NCI-H526 (cell line): ENCODE results near the gene ACOX2.

Source experiments
- DNase-seq, 2 experiments: peaks; one replicate each; lab custom pipeline; 2025; lab: John Stamatoyannopoulos, UW

The ACOX2 gene

DNA sequence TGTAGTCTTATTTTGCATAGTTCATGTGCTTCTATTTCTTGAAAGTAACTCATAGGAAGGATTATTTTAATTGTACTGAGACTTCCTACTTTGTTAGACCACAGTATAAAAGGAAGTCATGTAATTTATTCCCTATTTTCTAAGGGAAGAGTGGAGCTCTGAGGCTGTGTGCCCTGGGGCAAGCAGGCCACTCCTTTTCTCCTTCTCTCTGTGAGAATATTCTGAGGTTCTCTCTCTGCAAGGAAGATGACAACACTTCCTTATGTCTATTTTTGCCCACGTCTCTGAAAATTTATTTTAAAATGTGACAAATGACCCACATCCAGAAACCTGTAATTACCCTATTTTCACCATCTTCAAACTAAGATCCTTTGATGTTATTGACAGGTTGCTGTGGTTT is 34.1 kb downstream of the ACOX2 start:
- no peak for DNase-seq

DNA sequence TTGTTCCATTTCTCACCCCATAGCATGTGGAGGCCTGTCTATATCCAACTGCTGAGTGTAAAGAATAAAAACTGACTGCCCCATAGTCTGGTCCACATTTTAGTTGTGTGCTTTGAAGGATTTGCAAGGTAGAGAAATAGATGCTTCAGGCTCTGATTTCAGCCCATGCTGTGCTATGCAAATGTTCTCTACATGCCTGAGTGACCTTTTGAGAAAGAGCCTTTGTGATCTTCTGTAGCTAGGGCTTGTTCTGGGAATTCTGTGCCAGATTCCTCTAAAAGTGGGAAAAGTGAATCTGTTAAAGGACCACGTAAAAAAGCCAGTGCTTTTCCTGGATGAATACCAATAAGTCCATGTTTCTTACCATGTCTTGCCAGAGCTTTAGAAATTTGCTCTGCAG is 39.9 kb downstream of the ACOX2 start:
- DNase-seq: peak; percentile 86 to 94

DNA sequence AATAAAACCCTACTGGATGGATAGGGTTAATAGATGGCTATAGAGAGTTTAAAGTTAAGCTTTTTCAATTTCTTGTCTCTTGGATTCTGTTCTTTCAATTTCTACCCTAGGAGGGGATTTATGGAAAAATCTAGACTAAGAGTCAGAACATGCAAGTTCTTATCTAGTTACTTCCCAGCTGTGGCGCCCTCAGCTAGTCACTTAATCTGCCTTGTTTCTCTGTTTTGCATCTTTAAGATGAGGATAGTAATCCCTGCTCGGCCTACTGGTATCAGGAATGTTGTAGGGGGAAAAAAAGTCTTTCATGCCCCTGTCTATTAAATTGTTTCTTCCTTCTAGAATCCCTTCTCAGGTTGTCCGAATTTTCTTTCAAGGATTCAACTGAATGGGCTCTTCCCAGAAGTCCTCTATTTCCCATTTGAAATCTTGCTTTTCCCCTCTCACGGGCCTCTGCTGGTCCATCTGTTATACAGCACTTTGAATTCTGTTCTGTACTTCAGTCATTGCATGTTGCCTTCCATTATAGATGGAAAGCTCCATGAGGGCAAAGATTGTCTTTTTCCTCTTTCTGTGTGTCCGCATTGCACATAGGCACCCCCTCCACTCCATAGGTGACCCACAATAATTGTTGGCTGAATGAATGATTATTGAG is 40.7 kb downstream of the ACOX2 start:
- DNase-seq: no peak

DNA sequence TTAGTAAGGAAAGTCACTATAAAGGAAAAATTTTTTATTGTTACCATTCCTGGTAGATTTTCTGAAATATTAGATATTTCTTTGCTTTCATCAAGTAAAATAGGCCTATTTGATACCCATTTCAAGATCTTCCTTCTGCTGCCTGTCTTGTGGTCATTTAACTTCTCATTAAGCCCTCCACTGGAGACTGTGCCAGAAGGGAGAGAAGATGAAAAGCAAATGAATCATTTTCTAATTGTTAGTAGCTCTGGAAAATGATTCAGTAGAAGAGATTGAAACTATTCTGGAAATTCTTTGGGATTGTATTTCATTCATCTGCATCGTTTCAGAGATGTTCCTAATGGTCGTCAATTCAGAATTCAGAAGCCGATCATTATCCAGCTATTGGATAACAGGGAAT is 41.9 kb downstream of the ACOX2 start:
- DNase-seq: no peak

DNA sequence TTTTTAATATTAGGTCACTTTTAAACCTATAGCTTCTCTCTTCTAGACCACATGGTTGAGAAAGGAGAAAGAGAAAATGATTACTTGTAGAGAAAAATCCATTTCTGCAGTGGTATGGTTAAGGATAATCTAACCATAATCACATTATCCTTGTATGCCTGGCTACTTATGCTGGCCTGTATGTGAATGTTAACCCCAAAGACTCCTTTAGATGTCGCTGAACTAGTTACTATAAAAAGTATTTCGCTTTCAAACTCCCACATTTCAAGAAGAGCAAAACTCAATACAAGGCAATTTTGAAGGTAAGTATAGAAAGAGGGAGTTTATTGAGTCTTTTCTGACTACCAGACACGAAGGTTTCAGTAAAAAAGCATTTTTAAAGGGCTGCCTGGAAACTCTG is 42.9 kb downstream of the ACOX2 start:
- no peak for DNase-seq

DNA sequence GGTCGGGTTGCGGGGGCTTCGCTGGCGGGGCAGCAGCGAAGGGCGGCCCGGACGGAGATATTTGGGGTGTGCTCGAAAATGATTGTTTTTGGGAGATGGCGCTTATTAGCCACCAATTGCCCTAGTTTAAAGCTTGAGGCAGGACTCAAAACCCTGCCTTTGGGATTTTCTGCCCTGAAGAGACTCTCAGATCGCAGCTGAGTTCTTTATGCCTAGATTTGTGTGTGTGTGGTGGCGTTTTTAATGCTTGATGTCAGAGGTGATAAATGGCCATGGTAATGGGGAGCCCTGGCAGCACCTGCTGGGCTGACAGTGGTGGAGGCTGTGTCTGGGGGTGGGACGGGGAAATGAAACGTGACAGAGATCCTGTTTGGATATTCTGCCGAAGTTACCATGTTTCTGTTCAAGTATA is 44.5 kb downstream of the ACOX2 start:
- peak; percentile 10 to 41 for DNase-seq

DNA sequence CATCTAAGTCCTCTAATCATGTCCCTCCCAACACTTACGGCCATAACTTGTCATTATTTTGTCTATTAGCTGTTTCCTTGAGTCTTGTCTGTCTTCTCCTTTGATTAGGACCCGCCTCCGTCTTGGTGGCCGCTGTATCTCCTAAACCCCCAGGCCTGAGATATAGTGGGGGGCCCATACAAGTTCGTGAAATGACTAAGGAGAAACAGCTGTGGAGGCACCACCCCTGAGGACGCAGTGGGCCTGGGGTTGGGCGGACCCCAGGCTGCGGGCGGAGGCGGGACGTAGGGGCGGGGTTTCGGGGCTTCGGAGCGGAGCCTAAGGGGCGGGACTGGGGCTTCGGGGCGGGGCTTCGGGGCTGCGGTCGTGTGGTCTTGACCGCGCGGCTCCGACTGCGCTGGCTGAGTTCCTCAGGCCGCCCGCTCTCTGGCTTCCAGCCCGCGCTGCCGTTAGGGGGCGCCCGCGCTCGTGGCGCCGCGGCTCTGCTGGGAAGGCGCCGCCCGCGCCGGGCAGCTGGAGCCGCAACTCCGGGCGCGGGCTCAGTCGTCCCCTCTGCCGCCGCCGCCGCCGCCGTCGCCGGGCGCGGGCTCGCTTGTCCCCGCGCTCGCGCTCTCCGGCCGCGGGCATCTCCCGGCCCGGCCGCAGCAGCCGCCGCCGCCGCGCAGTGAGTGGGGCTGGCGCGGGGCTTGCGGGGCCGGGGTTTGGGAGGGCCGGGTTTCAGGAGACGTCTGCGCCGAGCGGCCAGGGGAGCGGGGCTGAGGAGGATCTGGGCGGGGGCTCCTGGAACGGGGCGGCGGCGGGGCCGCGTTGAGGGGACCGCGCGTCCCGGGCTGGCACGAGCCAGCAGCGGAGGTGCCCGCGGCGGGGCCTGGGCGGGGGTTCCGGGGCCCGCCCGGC is 45.2 kb downstream of the ACOX2 start, which contains the start of gene KCTD6:
KCTD6 (plus strand) TSS at position 591 of the 897 bp plus-strand sequence. CDS start 6,660 bp downstream, outside the sequence.
- DNase-seq: peak; percentile 66 to 91

DNA sequence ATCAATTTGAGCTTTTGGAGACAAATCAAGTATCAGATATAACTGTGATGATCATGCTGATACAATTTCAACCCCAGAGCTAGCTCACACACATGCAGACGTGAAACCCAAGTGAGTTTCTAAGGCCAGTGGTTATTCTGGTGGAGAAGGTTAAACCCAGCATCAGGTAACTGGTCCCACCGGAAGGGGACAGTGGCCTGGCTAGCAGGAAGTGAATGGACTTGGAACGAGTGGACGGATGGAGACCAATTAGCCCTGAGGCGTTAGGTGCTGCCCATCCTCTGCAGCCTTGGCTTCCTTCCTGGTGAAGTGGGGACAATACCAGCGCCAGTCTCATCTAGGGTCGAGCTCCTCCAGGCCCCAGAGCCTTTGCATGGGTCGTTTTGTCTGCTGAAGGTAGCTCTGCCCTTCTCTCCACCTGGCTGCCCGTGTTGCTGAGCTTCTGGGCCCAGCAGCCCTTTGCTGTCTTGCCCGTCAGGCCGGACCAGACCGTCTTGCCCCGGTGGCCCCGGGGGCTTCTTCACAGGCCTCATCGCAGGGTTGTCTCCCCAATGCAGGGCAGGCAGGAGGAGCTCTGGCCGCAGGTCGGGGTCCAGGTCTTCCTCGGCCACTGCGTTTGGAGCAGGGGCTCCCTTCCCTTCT is 46.0 kb downstream of the ACOX2 start:
- no peak for DNase-seq

DNA sequence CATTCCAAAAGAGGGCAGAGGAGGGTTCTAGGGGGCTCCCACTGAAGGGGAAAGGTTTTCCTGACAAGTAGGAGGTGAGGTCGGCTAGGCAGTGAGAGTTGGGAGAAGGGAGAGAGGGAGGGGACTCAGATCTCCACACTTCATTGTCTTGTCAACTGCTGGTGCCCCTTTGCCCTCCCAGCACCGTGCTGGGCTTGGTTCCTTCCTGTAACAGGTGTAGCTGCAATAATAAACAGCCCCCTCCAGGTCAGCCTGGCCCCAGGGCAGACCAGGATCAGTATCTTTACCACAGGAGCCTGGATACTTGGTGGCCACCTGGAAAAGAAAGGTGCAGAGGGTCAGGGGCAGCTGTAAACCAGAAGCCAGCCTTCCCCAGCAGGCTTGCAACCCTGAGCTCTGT is 48.0 kb downstream of the ACOX2 start:
- no peak for DNase-seq

DNA sequence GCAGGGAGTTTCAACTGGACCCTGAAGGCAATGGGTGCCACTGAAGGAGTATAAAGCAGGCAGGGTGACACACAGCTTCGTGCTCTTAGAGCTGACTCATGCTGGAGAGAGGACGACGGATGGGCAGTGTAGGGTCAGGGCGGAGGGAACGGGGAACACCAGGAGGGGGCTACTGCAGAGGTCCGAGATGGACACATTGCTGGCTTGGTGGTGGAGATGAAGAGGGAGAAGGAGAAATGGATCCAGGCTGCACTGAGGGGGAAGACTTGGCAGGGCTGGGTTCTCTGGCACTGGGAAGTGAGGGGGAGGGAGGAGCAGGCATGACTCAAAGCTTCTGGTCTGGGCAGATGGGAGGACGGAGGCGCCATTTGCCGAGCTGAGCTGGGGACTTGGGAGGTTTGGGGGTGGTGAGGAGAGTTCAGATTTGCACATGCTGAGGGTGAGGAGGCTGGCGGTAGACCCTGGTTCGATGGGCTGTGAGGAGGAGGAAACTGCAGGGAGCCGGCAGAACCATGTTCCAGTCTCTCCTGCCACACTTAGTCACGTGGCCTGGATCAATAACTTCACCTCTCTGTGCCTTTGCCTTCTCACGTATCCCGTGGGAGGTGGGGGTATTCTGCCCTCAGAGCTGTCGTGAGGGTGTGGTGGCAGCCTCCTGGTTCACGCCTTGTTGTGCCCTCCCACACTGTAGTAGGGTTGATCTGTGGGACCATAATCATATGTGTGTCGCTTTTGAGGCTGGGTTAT is 49.7 kb downstream of the ACOX2 start:
- no peak for DNase-seq

DNA sequence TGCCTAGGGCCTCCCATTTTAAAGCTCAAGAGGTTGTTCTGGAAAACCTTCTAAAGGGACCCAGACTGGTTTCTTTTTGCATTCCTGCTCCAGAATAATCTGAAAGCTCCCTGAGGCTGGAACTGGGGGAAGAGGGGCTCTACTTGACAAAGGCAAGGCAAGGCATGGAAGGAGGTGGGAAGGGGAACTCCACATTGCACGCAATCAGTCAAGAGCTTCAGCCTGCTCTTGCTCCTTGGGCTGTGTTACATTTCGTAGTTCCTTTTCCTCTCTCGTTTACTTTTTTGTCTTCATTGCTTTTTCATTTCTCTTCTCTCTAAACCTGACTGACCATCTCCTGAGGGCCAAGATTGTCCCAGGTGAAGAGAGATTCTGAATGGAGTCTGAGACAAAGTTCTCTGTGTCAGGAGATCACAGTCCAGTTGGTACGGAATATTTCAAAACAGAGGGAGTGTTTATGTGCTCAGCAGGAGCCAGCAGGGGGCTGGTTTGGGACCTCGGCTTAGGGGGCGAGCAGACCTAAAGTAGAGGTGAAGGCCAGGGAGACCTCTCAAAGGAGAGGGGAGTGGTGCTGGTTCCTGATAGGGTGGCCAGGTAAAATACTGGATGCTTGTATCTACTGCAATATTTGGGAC is 51.1 kb downstream of the ACOX2 start:
- no peak for DNase-seq

DNA sequence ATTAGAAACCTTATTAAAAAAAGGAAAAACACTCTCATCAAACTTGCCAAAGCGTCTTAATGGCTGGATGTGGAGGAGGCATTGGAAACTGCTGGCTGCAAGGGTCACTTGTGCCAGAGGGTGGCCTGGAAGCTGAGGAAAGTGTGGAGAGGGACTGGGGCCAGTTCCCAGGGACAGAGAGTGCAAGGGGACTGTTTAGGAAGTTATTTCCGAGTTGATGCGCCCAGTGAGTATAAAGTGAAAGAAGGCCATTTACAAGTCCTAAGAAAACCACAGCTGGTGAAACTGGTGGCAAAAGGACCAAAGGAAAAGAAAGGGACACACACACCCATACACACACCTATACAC is 52.3 kb downstream of the ACOX2 start:
- no peak for DNase-seq

DNA sequence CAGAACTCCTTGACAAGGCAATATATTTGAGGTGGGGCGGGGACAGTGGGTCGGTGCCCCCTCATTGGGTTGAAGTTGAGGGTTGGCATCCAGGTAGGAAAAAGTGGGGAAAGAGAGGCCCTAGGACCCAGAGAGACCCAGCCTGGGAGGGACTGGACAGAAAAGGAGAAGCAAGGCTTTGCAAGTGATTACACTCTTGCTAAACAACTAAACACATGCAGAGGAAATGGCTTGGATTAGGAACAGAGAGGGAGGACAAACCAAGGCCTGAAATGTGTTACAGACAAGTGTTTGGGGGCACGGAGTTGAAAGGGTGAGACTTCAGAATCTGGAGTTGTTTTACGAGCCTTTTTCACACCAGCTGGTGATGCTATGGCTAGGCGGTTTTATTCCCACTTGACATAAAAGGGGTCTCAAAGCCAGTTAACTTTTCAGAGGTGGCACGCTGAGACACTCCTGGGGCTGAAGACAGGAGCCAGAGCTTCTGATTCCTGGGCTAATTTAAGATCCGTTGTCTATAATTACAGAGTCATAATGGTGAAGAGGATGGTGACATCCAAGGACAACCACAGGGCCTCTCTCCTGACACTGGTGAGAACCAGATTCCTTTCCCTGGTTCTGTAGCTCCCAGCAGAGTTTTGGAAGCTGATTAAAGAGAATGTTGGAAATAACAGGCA is 52.8 kb downstream of the ACOX2 start:
- no peak for DNase-seq

DNA sequence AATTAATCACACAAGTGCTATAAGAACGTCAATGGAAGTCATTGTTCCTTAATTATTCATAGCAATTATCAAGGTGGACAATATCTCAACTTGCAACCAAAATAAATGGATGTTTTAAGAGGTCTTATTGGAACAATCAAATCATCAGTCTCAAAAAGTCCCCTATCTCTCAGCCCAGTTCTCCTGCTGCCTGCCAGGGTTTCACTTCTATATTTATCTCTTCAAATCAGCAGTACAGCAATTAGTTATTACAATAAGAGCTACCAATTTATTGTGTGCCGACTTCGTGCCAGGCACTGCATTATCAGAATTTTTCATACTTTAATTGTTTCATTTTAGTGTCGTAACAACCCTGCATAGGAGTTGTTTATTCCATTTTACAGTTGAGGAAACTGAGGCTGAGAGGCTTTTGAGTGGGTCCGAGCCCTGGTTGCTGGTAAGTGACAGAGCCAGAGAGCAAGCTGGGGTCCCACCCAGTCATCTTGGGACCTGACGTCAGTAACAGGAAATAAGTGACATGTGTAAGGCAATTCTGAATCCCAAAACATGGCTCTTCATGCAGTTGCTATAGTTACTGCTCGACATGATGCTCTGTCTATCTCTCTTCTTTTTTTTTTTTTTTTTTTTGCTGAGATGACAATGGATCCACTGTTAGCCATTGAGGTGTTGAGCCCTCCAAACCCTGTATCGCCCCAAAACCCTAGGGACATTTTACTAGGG is 53.9 kb downstream of the ACOX2 start:
- DNase-seq: no peak

DNA sequence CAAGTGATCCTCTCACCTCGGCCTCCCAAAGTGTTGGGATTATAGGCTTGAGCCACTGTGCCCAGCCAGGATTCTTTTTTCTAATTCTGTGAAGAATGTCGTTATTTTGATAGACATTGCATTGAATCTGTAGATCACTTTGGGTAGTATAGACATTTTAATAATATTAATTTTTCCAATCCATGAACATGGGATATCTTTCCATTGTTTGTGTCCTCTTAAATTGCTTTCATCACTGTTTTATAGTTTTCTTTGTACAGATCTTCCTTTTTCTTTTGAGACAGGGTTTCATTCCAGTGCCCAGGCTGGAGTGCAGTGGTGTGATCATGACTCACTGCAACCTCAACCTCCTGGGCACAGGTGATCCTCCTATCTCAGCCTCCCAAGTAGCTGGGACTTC is 56.7 kb downstream of the ACOX2 start:
- DNase-seq: no peak

DNA sequence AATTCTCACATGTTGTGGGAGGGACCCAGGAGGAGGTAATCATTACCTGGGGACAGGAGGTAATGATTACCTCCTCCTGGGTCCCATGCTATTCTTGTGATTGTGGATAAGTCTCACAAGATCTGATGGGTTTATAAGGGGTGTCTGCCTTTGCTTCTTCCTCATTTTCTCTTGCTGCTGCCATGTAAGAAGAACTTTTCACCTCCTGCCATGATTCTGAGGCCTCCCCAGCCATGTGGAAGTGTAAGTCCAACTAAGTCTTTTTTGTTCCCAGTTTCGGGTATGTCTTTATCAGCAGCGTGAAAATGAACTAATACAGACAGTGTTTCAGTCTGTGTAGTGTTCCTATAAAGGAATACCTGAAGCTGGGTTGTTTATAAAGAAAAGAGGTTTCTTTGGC is 58.2 kb downstream of the ACOX2 start:
- no peak for DNase-seq

DNA sequence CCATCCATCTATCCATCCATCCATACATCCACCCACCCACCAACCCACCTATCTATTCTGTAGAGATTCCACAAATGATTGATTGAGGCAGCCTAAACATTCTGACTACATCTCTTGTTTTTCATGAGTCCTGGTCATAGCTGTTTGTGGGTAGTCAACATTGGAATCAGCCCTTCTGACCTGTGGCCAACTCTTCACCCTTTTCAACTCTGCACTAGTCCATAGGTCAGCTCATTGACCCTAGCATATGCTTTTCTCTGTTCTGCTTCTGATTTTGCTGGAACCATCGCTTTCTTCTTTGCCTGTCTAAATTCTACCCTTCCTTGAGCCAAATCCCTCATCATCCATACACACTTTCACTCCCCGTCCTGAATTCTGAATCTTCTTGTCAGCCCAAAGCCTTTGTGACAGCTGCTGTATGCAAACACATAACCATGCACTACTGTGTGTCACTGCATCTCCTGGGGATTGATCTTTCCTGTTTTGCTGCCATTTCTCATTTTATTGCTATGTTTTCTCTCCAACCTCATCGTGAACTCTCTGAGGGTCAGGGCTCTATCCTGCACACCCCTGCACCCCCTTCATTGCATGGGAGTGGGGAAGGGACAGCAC is 61.9 kb downstream of the ACOX2 start:
- no peak for DNase-seq

DNA sequence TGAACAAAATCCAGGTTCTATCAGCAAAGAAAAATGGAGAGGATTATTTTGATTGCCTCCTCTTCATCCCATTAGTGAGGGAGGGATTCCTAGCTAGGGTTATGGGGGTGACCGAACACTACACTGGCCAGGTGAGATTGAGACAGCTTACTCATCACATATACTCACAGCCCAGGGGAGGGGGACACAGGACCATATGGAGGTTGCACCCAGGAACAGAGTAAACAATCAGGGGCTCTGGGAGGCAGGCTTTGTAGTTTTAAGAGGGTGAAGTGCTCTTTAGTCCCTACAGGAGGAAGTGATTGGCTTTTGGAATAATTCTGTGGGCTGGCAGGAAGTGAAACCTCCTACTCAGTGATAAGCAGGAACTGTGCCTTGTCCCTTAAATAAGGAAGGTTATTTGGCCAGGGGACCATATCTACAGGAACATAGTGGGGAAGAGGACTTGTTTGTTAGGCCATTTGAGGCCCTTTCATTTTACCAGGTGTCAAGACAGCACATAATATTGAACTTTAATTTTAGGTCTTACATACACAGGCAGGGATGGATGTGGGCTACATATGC is 62.6 kb downstream of the ACOX2 start:
- no peak for DNase-seq

DNA sequence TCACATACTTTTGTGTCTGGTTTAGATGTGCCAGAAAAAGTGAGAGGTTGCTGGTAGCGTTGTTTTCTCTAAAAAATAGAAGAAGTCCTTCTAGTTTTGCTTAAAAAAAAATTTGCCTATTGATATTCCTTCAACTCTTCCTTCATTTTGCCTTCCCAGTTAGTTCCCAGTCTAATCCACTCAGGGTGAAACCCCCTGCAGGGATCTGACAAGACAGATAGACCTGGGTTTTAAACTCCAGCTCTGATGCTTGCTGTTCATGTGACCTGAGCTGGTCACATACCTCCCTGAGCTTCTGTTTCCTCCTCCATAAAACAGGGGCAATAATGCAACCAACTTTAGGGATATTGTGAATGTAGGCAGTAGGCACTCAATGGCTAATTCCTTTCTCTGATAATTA is 63.7 kb downstream of the ACOX2 start:
- DNase-seq: no peak
